Activated naive CD4-positive, alpha-beta T cell treated with anti-CD3 and anti-CD28 coated beads, Interleukin-2, amount 50 U/mL, for 24 hours (primary cell): ENCODE measurements around the gene OR56B4.
"Not testable (repeated sequence)": the region's sequence is repeated elsewhere in the genome, so short reads cannot be mapped to it uniquely, and the experiment has no call there.

Experiments
- H3K27ac Mint-ChIP-seq: one replicate; pipeline ENCODE4 v1.8.0; 2021; ENCODE audit warnings: mild to moderate bottlenecking, mixed read lengths
- H3K27me3 Mint-ChIP-seq: one replicate; pipeline ENCODE4 v1.8.0; 2021; ENCODE audit warnings: mixed read lengths
- H3K36me3 Mint-ChIP-seq: one replicate; pipeline ENCODE4 v1.8.0; 2021; ENCODE audit warnings: mixed read lengths
- H3K4me1 Mint-ChIP-seq: one replicate; pipeline ENCODE4 v1.8.0; 2021; ENCODE audit warnings: mixed read lengths
- H3K4me3 Mint-ChIP-seq: one replicate; pipeline ENCODE4 v1.8.0; 2021; ENCODE audit warnings: mild to moderate bottlenecking, mixed read lengths
- H3K9me3 Mint-ChIP-seq: one replicate; pipeline ENCODE4 v1.8.0; 2021; ENCODE audit warnings: mixed read lengths

The OR56B4 gene

GRCh38 chr11:6124245-6124644 is 16.8 kb downstream of the OR56B4 start:
- Mint-ChIP-seq H3K36me3 (no peaks in the 10 kb centered on the region), H3K9me3 (no peaks in the 10 kb centered on the region), H3K4me1 (no peaks in the 10 kb centered on the region), H3K4me3 (no peak overlapping the region), H3K27me3 (no peaks in the 10 kb centered on the region), H3K27ac (no peak overlapping the region)

DNA sequence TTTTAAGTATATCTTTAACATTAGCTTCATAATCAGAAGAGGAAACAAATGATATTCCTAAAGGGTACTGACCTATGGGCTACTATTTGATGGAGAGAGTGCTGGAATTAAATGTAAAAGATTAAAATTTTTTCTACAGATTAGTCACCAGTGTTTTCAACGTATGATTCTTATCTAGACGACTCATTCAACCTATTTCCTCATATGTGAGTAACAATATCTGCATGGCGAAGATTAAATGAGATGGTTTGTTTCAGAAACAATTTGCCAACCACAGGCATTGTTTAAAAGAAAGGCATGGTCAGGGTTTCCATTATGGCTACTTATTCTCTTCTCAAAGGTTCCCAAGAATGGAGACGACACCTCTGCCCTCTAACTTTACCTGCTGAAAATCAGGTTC is 20.4 kb downstream of the OR56B4 start:
- Mint-ChIP-seq H3K4me3 (no peak overlapping the region), H3K27me3 (no peaks in the 10 kb centered on the region), H3K27ac (no peak overlapping the region), H3K4me1 (no peaks in the 10 kb centered on the region), H3K9me3 (no peaks in the 10 kb centered on the region), H3K36me3 (no peaks in the 10 kb centered on the region)

DNA sequence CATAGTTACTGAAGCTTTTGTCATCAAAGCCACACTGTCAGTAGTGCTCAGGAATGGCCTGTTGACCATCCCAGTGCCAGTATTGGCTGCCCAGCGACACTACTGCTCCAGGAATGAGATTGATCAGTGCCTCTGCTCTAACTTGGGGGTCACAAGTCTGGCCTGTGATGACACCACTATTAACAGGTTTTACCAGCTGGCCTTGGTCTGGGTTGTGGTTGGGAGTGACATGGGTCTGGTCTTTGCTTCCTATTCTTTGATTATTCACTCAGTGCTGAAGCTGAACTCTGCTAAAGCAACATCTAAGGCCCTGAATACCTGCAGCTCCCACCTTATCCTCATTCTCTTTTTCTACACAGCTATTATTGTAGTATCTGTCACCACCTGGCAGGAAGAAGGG is 21.5 kb downstream of the OR56B4 start:
- no peak overlapping the region for H3K4me3 Mint-ChIP-seq

DNA sequence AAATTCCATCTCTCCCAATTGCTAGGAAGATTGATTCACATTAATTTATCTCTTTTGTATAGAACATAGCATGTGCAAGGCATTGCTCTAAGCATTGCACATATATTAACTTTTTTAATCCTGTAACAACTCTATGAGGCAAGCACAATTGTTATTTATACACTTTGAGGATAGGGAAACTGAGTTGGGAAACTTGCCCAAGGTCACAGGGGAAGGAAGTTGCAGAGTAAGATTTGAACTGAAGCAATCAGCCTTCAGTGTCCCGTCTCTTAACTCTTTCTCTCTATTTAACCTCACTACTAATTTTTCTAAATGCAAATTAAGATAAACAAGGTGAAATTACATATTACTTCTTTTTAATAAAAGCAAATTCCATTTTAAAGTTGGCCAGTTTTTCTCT is 22.2 kb downstream of the OR56B4 start:
- no peak overlapping the region for H3K4me3 Mint-ChIP-seq
- no peaks in the 10 kb centered on the region for H3K9me3 Mint-ChIP-seq
- no peaks in the 10 kb centered on the region for H3K4me1 Mint-ChIP-seq
- H3K27ac Mint-ChIP-seq, result no peak overlapping the region
- peaks cover 4% of the 10 kb centered on the region for H3K27me3 Mint-ChIP-seq
- no peaks in the 10 kb centered on the region for H3K36me3 Mint-ChIP-seq

More for the DNA sequence above, 21.5 kb downstream of the OR56B4 start:
- H3K36me3 Mint-ChIP-seq, result no peaks in the 10 kb centered on the region
- H3K9me3 Mint-ChIP-seq, result no peaks in the 10 kb centered on the region
- peaks cover 3% of the 10 kb centered on the region for H3K27me3 Mint-ChIP-seq
- H3K4me1 Mint-ChIP-seq, result no peaks in the 10 kb centered on the region
- no peak overlapping the region for H3K27ac Mint-ChIP-seq

- Mint-ChIP-seq H3K27ac (no peak overlapping the region), H3K4me1 (no peaks in the 10 kb centered on the region), H3K36me3 (no peaks in the 10 kb centered on the region), H3K4me3 (no peak overlapping the region), H3K27me3 (peaks cover 7% of the 10 kb centered on the region), H3K9me3 (no peaks in the 10 kb centered on the region)
Measured at GRCh38 chr11:6132431-6132830, 24.9 kb downstream of the OR56B4 start.

- not testable (repeated sequence) for H3K36me3 Mint-ChIP-seq, H3K27ac Mint-ChIP-seq, H3K4me3 Mint-ChIP-seq, H3K4me1 Mint-ChIP-seq, H3K9me3 Mint-ChIP-seq
- peaks cover 12% of the 10 kb centered on the region for H3K27me3 Mint-ChIP-seq
Measured at GRCh38 chr11:6135936-6136335, 28.5 kb downstream of the OR56B4 start.

- H3K9me3 Mint-ChIP-seq, result peaks cover 4% of the 10 kb centered on the region
- no peak overlapping the region for H3K27ac Mint-ChIP-seq
- no peaks in the 10 kb centered on the region for H3K4me1 Mint-ChIP-seq
- no peak overlapping the region for H3K4me3 Mint-ChIP-seq
- peaks cover 5% of the 10 kb centered on the region for H3K27me3 Mint-ChIP-seq
- H3K36me3 Mint-ChIP-seq, result no peaks in the 10 kb centered on the region
Measured at GRCh38 chr11:6142936-6143335, 35.5 kb downstream of the OR56B4 start.

DNA sequence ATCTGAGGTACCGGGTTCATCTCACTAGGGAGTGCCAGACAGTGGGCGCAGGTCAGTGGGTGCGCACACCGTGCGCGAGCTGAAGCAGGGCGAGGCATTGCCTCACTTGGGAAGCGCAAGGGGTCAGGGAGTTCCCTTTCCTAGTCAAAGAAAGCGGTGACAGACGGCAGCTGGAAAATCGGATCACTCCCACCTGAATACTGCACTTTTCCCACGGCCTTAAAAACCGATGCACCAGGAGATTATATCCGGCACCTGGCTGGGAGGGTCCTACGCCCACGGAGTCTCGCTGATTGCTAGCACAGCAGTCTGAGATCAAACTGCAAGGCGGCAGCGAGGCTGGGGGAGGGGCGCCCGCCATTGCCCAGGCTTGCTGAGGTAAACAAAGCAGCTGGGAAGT is 36.3 kb downstream of the OR56B4 start:
- H3K27me3 Mint-ChIP-seq, H3K36me3 Mint-ChIP-seq, H3K9me3 Mint-ChIP-seq: not testable (repeated sequence)

GRCh38 chr11:6151117-6151516 is 43.6 kb downstream of the OR56B4 start:
- Mint-ChIP-seq H3K4me3 (no peak overlapping the region), H3K9me3 (peaks cover 5% of the 10 kb centered on the region), H3K27me3 (peaks cover 8% of the 10 kb centered on the region), H3K36me3 (peaks cover 1% of the 10 kb centered on the region), H3K27ac (no peak overlapping the region), H3K4me1 (no peaks in the 10 kb centered on the region)

More for the DNA sequence above, 36.3 kb downstream of the OR56B4 start:
- not testable (repeated sequence) for H3K4me1 Mint-ChIP-seq, H3K4me3 Mint-ChIP-seq, H3K27ac Mint-ChIP-seq

DNA sequence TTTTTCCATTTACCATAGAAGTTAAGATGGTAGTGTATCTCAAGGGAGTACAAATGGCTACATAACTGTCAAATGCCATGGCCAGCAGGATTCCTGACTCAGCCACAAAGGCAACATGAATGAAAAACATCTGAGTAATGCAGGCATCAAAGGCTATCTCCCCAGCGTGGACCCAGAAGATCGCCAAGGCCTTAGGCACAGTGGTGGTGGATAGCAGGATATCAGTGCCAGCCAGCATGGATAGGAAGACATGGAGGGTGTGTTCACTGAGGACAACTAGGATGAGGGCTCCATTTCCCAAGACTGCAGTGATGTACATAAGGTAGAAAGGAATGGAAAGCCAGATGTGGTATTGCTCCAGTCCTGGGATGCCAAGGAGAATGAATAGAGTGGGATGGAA is 44.6 kb downstream of the OR56B4 start:
- peaks cover 5% of the 10 kb centered on the region for H3K9me3 Mint-ChIP-seq
- peaks cover 8% of the 10 kb centered on the region for H3K27me3 Mint-ChIP-seq
- no peak overlapping the region for H3K4me3 Mint-ChIP-seq
- H3K36me3 Mint-ChIP-seq, result peaks cover 1% of the 10 kb centered on the region
- H3K4me1 Mint-ChIP-seq, result no peaks in the 10 kb centered on the region
- H3K27ac Mint-ChIP-seq, result no peak overlapping the region

DNA sequence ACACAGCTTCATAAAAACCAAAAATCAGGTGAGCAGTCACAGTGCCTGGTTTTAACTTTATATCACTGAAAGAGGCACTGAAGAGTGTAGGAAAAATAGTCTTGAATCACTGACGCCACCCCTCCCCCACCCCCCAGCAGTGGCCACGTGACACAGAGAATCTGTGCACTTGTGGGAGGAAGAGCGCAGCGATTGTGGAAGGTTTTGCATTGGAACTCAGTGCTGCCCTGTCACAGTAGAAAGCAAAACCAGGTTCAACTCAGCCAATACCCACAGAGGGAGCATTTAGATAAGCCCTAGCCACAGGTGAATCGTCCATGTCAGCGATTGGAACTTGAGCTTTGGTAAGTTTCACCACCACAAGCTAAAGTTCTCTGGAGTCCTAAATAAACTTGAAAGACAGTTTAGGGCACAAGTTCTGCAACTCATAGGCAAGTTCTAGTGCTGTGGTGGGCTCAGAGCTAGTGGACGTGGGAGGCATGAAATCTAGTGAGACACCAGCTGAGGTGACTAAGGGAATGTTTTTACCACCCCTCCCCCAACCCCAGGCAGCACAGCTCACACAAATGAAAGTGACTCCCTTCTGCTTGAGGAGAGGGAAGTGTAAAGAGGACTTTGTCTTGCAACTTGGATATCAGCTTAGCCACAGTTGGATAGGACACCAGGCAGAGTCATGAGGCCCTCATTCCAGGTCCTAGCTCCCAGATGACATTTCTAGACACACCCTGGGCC is 49.3 kb downstream of the OR56B4 start:
- Mint-ChIP-seq H3K27ac (no peak overlapping the region), H3K4me3 (no peak overlapping the region), H3K27me3 (peaks cover 9% of the 10 kb centered on the region), H3K36me3 (no peaks in the 10 kb centered on the region), H3K4me1 (no peaks in the 10 kb centered on the region), H3K9me3 (no peaks in the 10 kb centered on the region)
